Stimulated activated CD8-positive, alpha-beta memory T cell treated with anti-CD3 and anti-CD28 coated beads, Interleukin-7, amount 100 ng/mL, for 24 hours (primary cell): ENCODE results near the gene USP2.

Experiments
- DNase-seq: peaks from one replicate; pipeline ENCODE4 v3.0.0-alpha.2; 2020; ENCODE audit warnings: low read depth

The USP2 gene

GRCh38 chr11:119341222-119342022 lies 40.1 kb downstream of the USP2 start:
- DNase-seq = no peak

- no peak for DNase-seq
Observed at GRCh38 chr11:119340335-119341221, 40.9 kb downstream of the USP2 start, which contains the start of gene C1QTNF5. C1QTNF5 (minus strand) TSS chr11:119340883; CDS start chr11:119340397, 486 bp downstream.

- DNase-seq = no peak
Observed at GRCh38 chr11:119339589-119340334, 41.7 kb downstream of the USP2 start.

GRCh38 chr11:119338965-119339588 lies 42.4 kb downstream of the USP2 start:
- DNase-seq = no peak

GRCh38 chr11:119338318-119338890 lies 43.1 kb downstream of the USP2 start:
- no peak for DNase-seq

GRCh38 chr11:119337581-119338317 lies 43.7 kb downstream of the USP2 start:
- no peak for DNase-seq

- DNase-seq = no peak
Observed at GRCh38 chr11:119336744-119337469, 44.6 kb downstream of the USP2 start.

GRCh38 chr11:119335655-119336543 lies 45.6 kb downstream of the USP2 start:
- no peak for DNase-seq

- DNase-seq = no peak
Observed at GRCh38 chr11:119335091-119335654, 46.3 kb downstream of the USP2 start.

- peak; percentile 86 for DNase-seq
Observed at GRCh38 chr11:119334174-119334930, 47.1 kb downstream of the USP2 start, which contains the start of gene RNF26. RNF26 (plus strand) TSS chr11:119334527; CDS start chr11:119335123, 596 bp downstream.

- DNase-seq = no peak
Observed at GRCh38 chr11:119332111-119332765, 49.3 kb downstream of the USP2 start.

GRCh38 chr11:119330237-119330636 lies 51.3 kb downstream of the USP2 start:
- no peak for DNase-seq

GRCh38 chr11:119329320-119329719 lies 52.2 kb downstream of the USP2 start:
- DNase-seq = no peak

- DNase-seq = no peak
Observed at GRCh38 chr11:119324189-119324588, 57.3 kb downstream of the USP2 start.

GRCh38 chr11:119323532-119324033 lies 57.9 kb downstream of the USP2 start:
- DNase-seq = peak; percentile 71

GRCh38 chr11:119322921-119323531 lies 58.5 kb downstream of the USP2 start:
- DNase-seq = no peak

- DNase-seq = no peak
Observed at GRCh38 chr11:119322360-119322739, 59.1 kb downstream of the USP2 start.
